ENCODE measurements around the gene TRDMT1.

- TF ChIP-seq EZH2 (IDR thresholded peaks at IDR 0.05; ENCODE audit: low read length, missing control alignments) (no peak), CTCF (conservative IDR thresholded peaks at IDR 0.05 in 1 of 2, IDR thresholded peaks at IDR 0.05 in 1 of 2; ENCODE audit: low read depth in 1 of 2, low read length in 2 of 2) (peak in 1 of 2 donors; percentile 33)
Observed at GRCh38 chr10:17183110-17183509, 18.4 kb downstream of the TRDMT1 start.
